ENCODE results near the gene PKNOX2. TPM values are rescaled to one million over a fixed set of nuclear protein-coding genes. Genes with fewer than 3 reads are reported as not detected.

PKNOX2 gene
- total and polyA plus RNA-seq, 2 of the 8 experiments (the other 6 are each of a cell fraction or from before 2014, with no cell fraction given), result 2.0 TPM

GRCh38 chr11:125274774-125275173, 110.2 kb downstream of the PKNOX2 start:
- CTCF ChIA-PET (ENCODE audit: partially characterized antibody), result interaction anchor here (1.7 to 4.5 kb wide), 2 partner anchors 17 to 155 kb away, joined by 5 to 24 read pairs; no protein-coding TSS in a partner anchor
- peaks cover 1 to 8% (median 4%) of the 10 kb centered on the region in 4 experiments; a peak in 6 of 7 replicates for H3K4me1 ChIP-seq (replicated peaks in 1 of 4; ENCODE audit: control insufficient read depth in 3 of 4, insufficient read depth in 4 of 4, low read length in 3 of 4)
- TF ChIP-seq EZH2 (IDR thresholded peaks at IDR 0.05; ENCODE audit: low read depth, low read length, severe bottlenecking) (no peak), JUN (IDR thresholded peaks at IDR 0.05; ENCODE audit: low read depth, low read length) (no peak), ASH2L (IDR thresholded peaks at IDR 0.05; ENCODE audit: low read length) (no peak), TAF1 (IDR thresholded peaks at IDR 0.05; ENCODE audit: low read depth, low read length) (no peak), TEAD4 (IDR thresholded peaks at IDR 0.05; ENCODE audit: low read depth, low read length) (no peak)

More at GRCh38 chr11:125274774-125275173, 110.2 kb downstream of the PKNOX2 start:
- no peak overlapping the region for H4K91ac ChIP-seq (replicated peaks; ENCODE audit: insufficient read length, low read length)
- no peak overlapping the region for H4K8ac ChIP-seq (ENCODE audit: extremely low read depth, insufficient read depth, low read length)
- H3K9me3 ChIP-seq (ENCODE audit: insufficient read depth in 2 of 2, low read depth in 1 of 2, low read length in 1 of 2), result no peaks in the 10 kb centered on the region
- no peaks in the 10 kb centered on the region for H3K36me3 ChIP-seq (ENCODE audit: control insufficient read depth in 2 of 4, insufficient read depth in 4 of 4, low read length in 3 of 4)
- H3K23ac ChIP-seq (ENCODE audit: insufficient read length), result no peak overlapping the region
- no peaks in the 10 kb centered on the region for H3K27me3 ChIP-seq (replicated peaks in 1 of 4; ENCODE audit: control insufficient read depth in 3 of 4, extremely low read depth in 1 of 4, insufficient read depth in 3 of 4, low read length in 3 of 4)
- H3K14ac ChIP-seq (ENCODE audit: insufficient read length), result no peak overlapping the region
- H3K56ac ChIP-seq (replicated peaks; ENCODE audit: insufficient read length, low read depth, low read length), result no peak overlapping the region
- H2BK120ac ChIP-seq (replicated peaks; ENCODE audit: low read depth, low read length), result no peak overlapping the region
- no peak overlapping the region for H2AFZ ChIP-seq (ENCODE audit: low read length)
- FAIRE-seq (no peak), DNase-seq (ENCODE audit: low read depth in 1 of 2, low spot score in 2 of 2) (no peak)
- no peak overlapping the region for H3K4me3 ChIP-seq (ENCODE audit: extremely low read depth in 1 of 4, insufficient read depth in 2 of 4, low read depth in 3 of 4, low read length in 4 of 4)
- H3K9ac ChIP-seq (replicated peaks in 1 of 4; ENCODE audit: extremely low read depth in 1 of 4, low read depth in 3 of 4, low read length in 3 of 4), result no peak overlapping the region
- 81% methylated on average over 4 of the region's 4 CpGs; no CpG with 5 or more reads in 1 of the 2 experiments for WGBS, 2 experiments (ENCODE audit: extremely low coverage in 1 of 2, insufficient coverage in 1 of 2, insufficient read length in 1 of 2, insufficient replicate concordance in 2 of 2, low coverage in 1 of 2, low lambda C conversion rate in 2 of 2, missing lambda C conversion rate in 1 of 2)
- no peak overlapping the region for H2BK15ac ChIP-seq (ENCODE audit: low read length)
- no peak overlapping the region for H2BK5ac ChIP-seq (ENCODE audit: low read depth, low read length)
- no peak overlapping the region for H4K5ac ChIP-seq (ENCODE audit: insufficient read length, low read depth, low read length)
- no peaks in the 10 kb centered on the region for H3K23me2 ChIP-seq (ENCODE audit: low read depth, low read length)
- H3K4ac ChIP-seq (replicated peaks; ENCODE audit: insufficient read length, low read depth, low read length), result no peak overlapping the region
- no peak overlapping the region for H3K27ac ChIP-seq (ENCODE audit: low read depth, low read length)
- H3K79me2 ChIP-seq (ENCODE audit: control insufficient read depth in 1 of 2, insufficient read depth in 2 of 2, low read length in 2 of 2), result no peaks in the 10 kb centered on the region
- H3K18ac ChIP-seq (ENCODE audit: extremely low read depth, low read length), result no peak overlapping the region
- H2AK5ac ChIP-seq (ENCODE audit: low read depth, low read length), result no peak overlapping the region
- POLR2A ChIA-PET (ENCODE audit: partially characterized antibody), result no interaction called here
- no peaks in the 10 kb centered on the region for H4K20me1 ChIP-seq (replicated peaks in 1 of 2; ENCODE audit: control insufficient read depth in 1 of 2, insufficient read depth in 2 of 2, low read length in 2 of 2)
- no peak overlapping the region for H3K4me2 ChIP-seq (ENCODE audit: insufficient read depth in 1 of 2, low read depth in 2 of 2, low read length in 2 of 2)
- no peaks in the 10 kb centered on the region for H3K79me1 ChIP-seq (ENCODE audit: low read depth, low read length)
- H2BK20ac ChIP-seq (ENCODE audit: low read length), result no peak overlapping the region
- no peak overlapping the region for H2BK12ac ChIP-seq (ENCODE audit: low read depth, low read length)

Measured in H1 (cell line).